ENCODE results near the gene CASTOR2. TPM values are rescaled to one million over a fixed set of nuclear protein-coding genes. Genes with fewer than 3 reads are reported as not detected.
A peak's percentile ranks its signal among the peaks of the same experiment; 100 is the strongest.
"Not testable (repeated sequence)": the region's sequence is repeated elsewhere in the genome, so short reads cannot be mapped to it uniquely, and the experiment has no call there.

The CASTOR2 gene
- total RNA-seq, 3 donors from 2014 or later, result 4.3 to 8.8 (median 7.8) TPM

- Histone ChIP-seq H3K27ac (no peak overlapping the region), H3K4me1 (no peaks in the 10 kb centered on the region), H3K36me3 (no peaks in the 10 kb centered on the region), H3K4me3 (no peak overlapping the region), H3K27me3 (no peaks in the 10 kb centered on the region), H3K9me3 (no peaks in the 10 kb centered on the region)
- DNase-seq (ENCODE audit: low spot score in 2 of 2), result no peak
- intact Hi-C loops (cut with DNase I; ENCODE audit: low total_unique reads), result no loop called here
- TF ChIP-seq POLR2AphosphoS5 (IDR thresholded peaks at IDR 0.05) (no peak), POLR2A (IDR thresholded peaks at IDR 0.05) (no peak)
Observed at GRCh38 chr7:75066521-75066920, 102.0 kb downstream of the CASTOR2 start.

- Histone ChIP-seq H3K27me3 (no peaks in the 10 kb centered on the region), H3K27ac (peak overlapping the region; percentile 94 to 96), H3K4me1 (no peaks in the 10 kb centered on the region), H3K9me3 (no peaks in the 10 kb centered on the region), H3K4me3 (peak overlapping the region; percentile 72 to 98 (median 96)), H3K36me3 (no peaks in the 10 kb centered on the region)
- intact Hi-C loops (cut with DNase I; ENCODE audit: low total_unique reads), result no loop called here
- TF ChIP-seq CTCF (IDR thresholded peaks at IDR 0.05) (no peak), POLR2A (IDR thresholded peaks at IDR 0.05) (no peak), POLR2AphosphoS5 (IDR thresholded peaks at IDR 0.05) (no peak)
- DNase-seq (ENCODE audit: low spot score in 2 of 2), result no peak
Observed at GRCh38 chr7:75072981-75073283, 108.4 kb downstream of the CASTOR2 start.

- H3K4me1 ChIP-seq; H3K9me3 ChIP-seq; intact Hi-C loops (cut with DNase I; ENCODE audit: low total_unique reads); H3K36me3 ChIP-seq; H3K27me3 ChIP-seq: not testable (repeated sequence)
- Histone ChIP-seq H3K4me3 (peak overlapping the region; percentile 72 to 98 (median 96)), H3K27ac (peak overlapping the region; percentile 94 to 96)
- peak in 1 of 2 donors; percentile 10 for DNase-seq (ENCODE audit: low spot score in 2 of 2)
Observed at GRCh38 chr7:75074262-75074641, 109.7 kb downstream of the CASTOR2 start.

Other genes with a start within 250 kb of the CASTOR2 start
- 1 to 10 TPM in 2 of 3 donors, not detected in 1; 5.0 to 6.1 TPM for gene NCF1, start 190.7 kb upstream of the CASTOR2 start, total RNA-seq
- gene GTF2IRD2, start 113.1 kb upstream of the CASTOR2 start, total RNA-seq, result 10 to 100 TPM; 16.4 to 45.1 (median 30.4) TPM
- 10 to 100 TPM; 29.8 to 42.7 (median 36.9) TPM for gene RCC1L, start 109.1 kb downstream of the CASTOR2 start, total RNA-seq
- 100 to 1,000 TPM in 1 of 3 donors, 10 to 100 TPM in 2; 72.6 to 107 (median 73.7) TPM for gene GTF2IRD2B, start 127.9 kb downstream of the CASTOR2 start, total RNA-seq

All from breast epithelium (tissue), 4 donors.